ENCODE results near the gene SMARCAL1. TPM values are rescaled to one million over a fixed set of nuclear protein-coding genes. Genes with fewer than 3 reads are reported as not detected.

SMARCAL1 gene
- total and polyA plus RNA-seq, 9 of the 15 experiments (the other 6 are each of a cell fraction or from before 2014, with no cell fraction given) = 8.2 to 27.9 (median 12.4) TPM

DNA sequence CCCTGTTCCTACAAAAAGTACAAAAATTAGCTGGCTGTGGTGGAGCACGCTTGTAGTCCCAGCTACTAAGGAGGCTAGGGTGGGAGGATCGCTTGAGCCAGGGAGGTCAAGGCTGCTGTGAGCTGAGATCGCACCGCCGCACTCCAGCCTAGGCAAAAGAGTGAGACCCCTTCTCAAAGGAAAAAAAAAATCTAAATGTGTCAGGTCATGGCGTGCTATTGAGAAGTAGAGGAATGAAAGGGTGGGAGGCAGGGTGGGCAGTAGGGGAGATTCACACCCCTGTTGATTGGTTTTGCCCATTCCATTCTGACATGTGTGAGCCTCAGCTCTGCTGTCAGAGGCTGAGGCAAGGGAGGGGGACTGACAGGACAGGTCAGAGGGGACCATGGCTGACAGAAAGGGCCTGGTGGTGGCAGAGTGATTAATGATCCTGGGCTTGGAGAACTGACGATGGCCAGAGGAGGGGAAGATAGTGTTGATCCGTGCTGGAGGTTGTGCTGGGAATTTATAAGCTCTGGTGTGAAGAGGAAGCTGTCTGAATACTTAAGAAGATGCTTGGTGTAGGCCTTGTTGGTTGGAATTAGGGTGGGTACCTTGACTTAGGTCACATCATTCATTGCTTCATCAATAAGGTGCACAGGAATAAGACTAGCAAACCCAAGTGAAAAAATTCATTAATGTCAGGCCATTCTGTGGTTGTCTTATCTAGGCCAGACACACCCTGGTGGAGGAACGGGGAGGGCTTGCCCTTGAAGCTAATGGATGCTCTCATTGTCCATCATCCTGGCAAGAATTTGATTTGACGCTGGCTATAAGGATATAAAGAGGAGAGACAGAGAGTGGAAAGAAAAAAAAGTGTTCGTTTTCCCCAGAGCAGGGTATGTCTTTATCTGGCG lies 19.1 kb upstream of the SMARCAL1 start (continued):
- TF ChIP-seq, protein P1, sequence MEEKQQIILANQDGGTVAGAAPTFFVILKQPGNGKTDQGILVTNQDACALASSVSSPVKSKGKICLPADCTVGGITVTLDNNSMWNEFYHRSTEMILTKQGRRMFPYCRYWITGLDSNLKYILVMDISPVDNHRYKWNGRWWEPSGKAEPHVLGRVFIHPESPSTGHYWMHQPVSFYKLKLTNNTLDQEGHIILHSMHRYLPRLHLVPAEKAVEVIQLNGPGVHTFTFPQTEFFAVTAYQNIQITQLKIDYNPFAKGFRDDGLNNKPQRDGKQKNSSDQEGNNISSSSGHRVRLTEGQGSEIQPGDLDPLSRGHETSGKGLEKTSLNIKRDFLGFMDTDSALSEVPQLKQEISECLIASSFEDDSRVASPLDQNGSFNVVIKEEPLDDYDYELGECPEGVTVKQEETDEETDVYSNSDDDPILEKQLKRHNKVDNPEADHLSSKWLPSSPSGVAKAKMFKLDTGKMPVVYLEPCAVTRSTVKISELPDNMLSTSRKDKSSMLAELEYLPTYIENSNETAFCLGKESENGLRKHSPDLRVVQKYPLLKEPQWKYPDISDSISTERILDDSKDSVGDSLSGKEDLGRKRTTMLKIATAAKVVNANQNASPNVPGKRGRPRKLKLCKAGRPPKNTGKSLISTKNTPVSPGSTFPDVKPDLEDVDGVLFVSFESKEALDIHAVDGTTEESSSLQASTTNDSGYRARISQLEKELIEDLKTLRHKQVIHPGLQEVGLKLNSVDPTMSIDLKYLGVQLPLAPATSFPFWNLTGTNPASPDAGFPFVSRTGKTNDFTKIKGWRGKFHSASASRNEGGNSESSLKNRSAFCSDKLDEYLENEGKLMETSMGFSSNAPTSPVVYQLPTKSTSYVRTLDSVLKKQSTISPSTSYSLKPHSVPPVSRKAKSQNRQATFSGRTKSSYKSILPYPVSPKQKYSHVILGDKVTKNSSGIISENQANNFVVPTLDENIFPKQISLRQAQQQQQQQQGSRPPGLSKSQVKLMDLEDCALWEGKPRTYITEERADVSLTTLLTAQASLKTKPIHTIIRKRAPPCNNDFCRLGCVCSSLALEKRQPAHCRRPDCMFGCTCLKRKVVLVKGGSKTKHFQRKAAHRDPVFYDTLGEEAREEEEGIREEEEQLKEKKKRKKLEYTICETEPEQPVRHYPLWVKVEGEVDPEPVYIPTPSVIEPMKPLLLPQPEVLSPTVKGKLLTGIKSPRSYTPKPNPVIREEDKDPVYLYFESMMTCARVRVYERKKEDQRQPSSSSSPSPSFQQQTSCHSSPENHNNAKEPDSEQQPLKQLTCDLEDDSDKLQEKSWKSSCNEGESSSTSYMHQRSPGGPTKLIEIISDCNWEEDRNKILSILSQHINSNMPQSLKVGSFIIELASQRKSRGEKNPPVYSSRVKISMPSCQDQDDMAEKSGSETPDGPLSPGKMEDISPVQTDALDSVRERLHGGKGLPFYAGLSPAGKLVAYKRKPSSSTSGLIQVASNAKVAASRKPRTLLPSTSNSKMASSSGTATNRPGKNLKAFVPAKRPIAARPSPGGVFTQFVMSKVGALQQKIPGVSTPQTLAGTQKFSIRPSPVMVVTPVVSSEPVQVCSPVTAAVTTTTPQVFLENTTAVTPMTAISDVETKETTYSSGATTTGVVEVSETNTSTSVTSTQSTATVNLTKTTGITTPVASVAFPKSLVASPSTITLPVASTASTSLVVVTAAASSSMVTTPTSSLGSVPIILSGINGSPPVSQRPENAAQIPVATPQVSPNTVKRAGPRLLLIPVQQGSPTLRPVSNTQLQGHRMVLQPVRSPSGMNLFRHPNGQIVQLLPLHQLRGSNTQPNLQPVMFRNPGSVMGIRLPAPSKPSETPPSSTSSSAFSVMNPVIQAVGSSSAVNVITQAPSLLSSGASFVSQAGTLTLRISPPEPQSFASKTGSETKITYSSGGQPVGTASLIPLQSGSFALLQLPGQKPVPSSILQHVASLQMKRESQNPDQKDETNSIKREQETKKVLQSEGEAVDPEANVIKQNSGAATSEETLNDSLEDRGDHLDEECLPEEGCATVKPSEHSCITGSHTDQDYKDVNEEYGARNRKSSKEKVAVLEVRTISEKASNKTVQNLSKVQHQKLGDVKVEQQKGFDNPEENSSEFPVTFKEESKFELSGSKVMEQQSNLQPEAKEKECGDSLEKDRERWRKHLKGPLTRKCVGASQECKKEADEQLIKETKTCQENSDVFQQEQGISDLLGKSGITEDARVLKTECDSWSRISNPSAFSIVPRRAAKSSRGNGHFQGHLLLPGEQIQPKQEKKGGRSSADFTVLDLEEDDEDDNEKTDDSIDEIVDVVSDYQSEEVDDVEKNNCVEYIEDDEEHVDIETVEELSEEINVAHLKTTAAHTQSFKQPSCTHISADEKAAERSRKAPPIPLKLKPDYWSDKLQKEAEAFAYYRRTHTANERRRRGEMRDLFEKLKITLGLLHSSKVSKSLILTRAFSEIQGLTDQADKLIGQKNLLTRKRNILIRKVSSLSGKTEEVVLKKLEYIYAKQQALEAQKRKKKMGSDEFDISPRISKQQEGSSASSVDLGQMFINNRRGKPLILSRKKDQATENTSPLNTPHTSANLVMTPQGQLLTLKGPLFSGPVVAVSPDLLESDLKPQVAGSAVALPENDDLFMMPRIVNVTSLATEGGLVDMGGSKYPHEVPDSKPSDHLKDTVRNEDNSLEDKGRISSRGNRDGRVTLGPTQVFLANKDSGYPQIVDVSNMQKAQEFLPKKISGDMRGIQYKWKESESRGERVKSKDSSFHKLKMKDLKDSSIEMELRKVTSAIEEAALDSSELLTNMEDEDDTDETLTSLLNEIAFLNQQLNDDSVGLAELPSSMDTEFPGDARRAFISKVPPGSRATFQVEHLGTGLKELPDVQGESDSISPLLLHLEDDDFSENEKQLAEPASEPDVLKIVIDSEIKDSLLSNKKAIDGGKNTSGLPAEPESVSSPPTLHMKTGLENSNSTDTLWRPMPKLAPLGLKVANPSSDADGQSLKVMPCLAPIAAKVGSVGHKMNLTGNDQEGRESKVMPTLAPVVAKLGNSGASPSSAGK (IDR thresholded peaks at IDR 0.05) = no peak
- TF ChIP-seq SAFB (IDR thresholded peaks at IDR 0.05; ENCODE audit: borderline replicate concordance, low read depth, low read length) = no peak
- TF ChIP-seq MEIS2 (IDR thresholded peaks at IDR 0.05; ENCODE audit: partially characterized antibody) = peak; percentile 97
- no peak for TF ChIP-seq ZFP1 (CRISPR knock-in tag; IDR thresholded peaks at IDR 0.05)
- no peak for TF ChIP-seq RBM15 (IDR thresholded peaks at IDR 0.05; ENCODE audit: insufficient read depth, low read length)
- TF ChIP-seq SMARCA4 (IDR thresholded peaks at IDR 0.05) = peak; percentile 42; the same call in 1 of the 2 replicates
- peak; percentile 57; the same call in 1 of the 2 replicates for TF ChIP-seq TAL1 (IDR thresholded peaks at IDR 0.05)
- TF ChIP-seq FOXP1 (CRISPR knock-in tag; IDR thresholded peaks at IDR 0.05) = no peak
- no peak for TF ChIP-seq HNRNPUL1 (IDR thresholded peaks at IDR 0.05; ENCODE audit: low read length)
- TF ChIP-seq, protein P2, sequence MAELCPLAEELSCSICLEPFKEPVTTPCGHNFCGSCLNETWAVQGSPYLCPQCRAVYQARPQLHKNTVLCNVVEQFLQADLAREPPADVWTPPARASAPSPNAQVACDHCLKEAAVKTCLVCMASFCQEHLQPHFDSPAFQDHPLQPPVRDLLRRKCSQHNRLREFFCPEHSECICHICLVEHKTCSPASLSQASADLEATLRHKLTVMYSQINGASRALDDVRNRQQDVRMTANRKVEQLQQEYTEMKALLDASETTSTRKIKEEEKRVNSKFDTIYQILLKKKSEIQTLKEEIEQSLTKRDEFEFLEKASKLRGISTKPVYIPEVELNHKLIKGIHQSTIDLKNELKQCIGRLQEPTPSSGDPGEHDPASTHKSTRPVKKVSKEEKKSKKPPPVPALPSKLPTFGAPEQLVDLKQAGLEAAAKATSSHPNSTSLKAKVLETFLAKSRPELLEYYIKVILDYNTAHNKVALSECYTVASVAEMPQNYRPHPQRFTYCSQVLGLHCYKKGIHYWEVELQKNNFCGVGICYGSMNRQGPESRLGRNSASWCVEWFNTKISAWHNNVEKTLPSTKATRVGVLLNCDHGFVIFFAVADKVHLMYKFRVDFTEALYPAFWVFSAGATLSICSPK (IDR thresholded peaks at IDR 0.05; ENCODE audit: borderline replicate concordance) = no peak
- TF ChIP-seq MTA3 (IDR thresholded peaks at IDR 0.05; ENCODE audit: borderline replicate concordance) = no peak
- no peak for TF ChIP-seq PPARD (CRISPR knock-in tag; IDR thresholded peaks at IDR 0.05)
- TF ChIP-seq EP300 (IDR thresholded peaks at IDR 0.05; ENCODE audit: low read length) = no peak
- TF ChIP-seq DPF2 (IDR thresholded peaks at IDR 0.05) = peak; percentile 60; the same call in 1 of the 2 replicates
- no peak for TF ChIP-seq FOXA1 (IDR thresholded peaks at IDR 0.05; ENCODE audit: borderline replicate concordance)
- TF ChIP-seq PHB (CRISPR knock-in tag; IDR thresholded peaks at IDR 0.05) = no peak

Data from K562 (cell line).